G401.6 (cell line): ENCODE measurements around the gene PRIMA1.

Experiments used
- FAIRE-seq: peaks from 2 replicates; lab custom pipeline; 2012; peaks lifted over from hg19 to GRCh38; lab: Jason Lieb, UNC

Gene PRIMA1

DNA sequence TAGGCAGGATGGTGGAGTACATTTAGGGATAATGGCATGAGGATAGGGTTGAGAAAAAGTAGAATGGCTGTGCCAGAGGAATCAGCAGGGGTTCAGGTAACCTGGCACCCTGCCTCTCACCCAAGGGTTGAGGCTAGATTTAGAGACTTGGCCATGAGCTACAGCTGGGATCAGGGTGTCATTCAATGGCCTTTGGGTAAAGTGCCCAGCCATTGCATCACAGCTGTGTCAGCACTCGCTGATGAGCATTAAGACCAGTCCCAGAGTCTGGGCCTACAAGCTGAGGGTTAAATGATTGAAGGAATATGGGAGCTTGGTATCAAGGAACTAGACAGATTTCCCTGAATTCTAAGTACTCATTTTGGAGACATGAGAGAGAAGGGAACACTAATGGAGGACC is 113.9 kb downstream of the PRIMA1 start:
- no peak for FAIRE-seq

DNA sequence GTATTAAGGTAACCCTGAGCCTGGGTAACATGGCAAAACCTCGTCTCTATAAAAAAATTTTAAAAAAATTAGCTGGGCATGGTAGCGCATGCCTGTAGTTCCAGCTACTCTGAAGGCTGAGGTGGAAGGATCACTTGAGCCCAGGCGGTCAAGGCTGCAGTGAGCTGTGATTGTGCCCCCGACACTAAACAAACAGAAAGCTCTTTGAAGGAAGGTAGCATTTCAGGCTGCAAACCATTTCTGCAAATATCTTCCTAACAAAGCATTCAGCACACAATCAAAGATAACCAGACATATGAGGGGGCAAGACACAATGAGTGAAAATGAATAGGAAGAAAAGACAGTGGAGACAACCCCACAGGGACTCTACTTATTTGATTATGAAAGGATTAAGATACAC is 118.7 kb downstream of the PRIMA1 start:
- FAIRE-seq, result no peak
